WTC11 (cell line): Measurements from ENCODE around the gene PDSS1. TPM values are rescaled to one million over a fixed set of nuclear protein-coding genes. Genes with fewer than 3 reads are reported as not detected.

Source experiments
- ATAC-seq: fragments of 200-7000 bp; cut with Tn5 transposase; 2 replicates; pipeline ENCODE4 v1.10.0; 2021; ENCODE audit warnings: mild to moderate bottlenecking, moderate library complexity
- CTCF ChIA-PET: fragments of 300-600 bp; sonication (Branson Sonifier 250); formaldehyde crosslinking; loops from one replicate; lab custom pipeline; 2021; ENCODE audit warnings: antibody characterized with exemption; lab: Charles Lee
- POLR2A ChIA-PET: fragments of 350-600 bp; sonication (Branson Sonifier 250); formaldehyde crosslinking; loops from one replicate; lab custom pipeline; 2021; ENCODE audit warnings: antibody characterized with exemption; lab: Charles Lee
- DNase-seq: peaks from one replicate; pipeline ENCODE4 v3.0.0; 2021; ENCODE audit warnings: low spot score
- H3K27ac Mint-ChIP-seq: 2 replicates; pipeline ENCODE4 v1.8.0; 2021; ENCODE audit warnings: mixed read lengths
- H3K27me3 Mint-ChIP-seq: 2 replicates; pipeline ENCODE4 v1.8.0; 2021; ENCODE audit warnings: low read depth, mild to moderate bottlenecking, moderate library complexity, mixed read lengths
- H3K36me3 Mint-ChIP-seq: 2 replicates; pipeline ENCODE4 v1.8.0; 2021; ENCODE audit warnings: mixed read lengths
- H3K4me1 Mint-ChIP-seq: 2 replicates; pipeline ENCODE4 v1.8.0; 2022; ENCODE audit warnings: mixed read lengths
- H3K4me3 Mint-ChIP-seq: 2 replicates; pipeline ENCODE4 v1.8.0; 2021; ENCODE audit warnings: mild to moderate bottlenecking, moderate library complexity, mixed read lengths
- H3K9me3 Mint-ChIP-seq: 2 replicates; pipeline ENCODE4 v1.8.0; 2021; ENCODE audit warnings: mixed read lengths
- AFF4 ChIP-seq: sonication (generic); formaldehyde crosslinking; IDR thresholded peaks from 2 replicates; pipeline ENCODE4 v1.8.1; 2023; ENCODE audit warnings: mild to moderate bottlenecking, missing genetic modification reagents, borderline replicate concordance
- ARID4B ChIP-seq: sonication (generic); formaldehyde crosslinking; IDR thresholded peaks from 2 replicates; pipeline ENCODE4 v1.8.0; 2023; ENCODE audit warnings: missing genetic modification reagents, mild to moderate bottlenecking, borderline replicate concordance
- CBFB ChIP-seq: sonication (generic); formaldehyde crosslinking; IDR thresholded peaks from 2 replicates; pipeline ENCODE4 v1.8.1; 2022; ENCODE audit warnings: mild to moderate bottlenecking, low read depth, missing genetic modification reagents
- CTCF ChIP-seq: fragments of 200-600 bp; IDR thresholded peaks from 2 replicates; pipeline ENCODE4 v1.8.0; 2022; ENCODE audit warnings: antibody characterized with exemption
- E2F5 ChIP-seq: sonication (generic); formaldehyde crosslinking; IDR thresholded peaks from 2 replicates; pipeline ENCODE4 v1.8.1; 2022; ENCODE audit warnings: mild to moderate bottlenecking, moderate library complexity, missing genetic modification reagents
- NR1H2 ChIP-seq: sonication (generic); formaldehyde crosslinking; IDR thresholded peaks from 2 replicates; pipeline ENCODE4 v1.9.0; 2021; ENCODE audit warnings: mild to moderate bottlenecking, moderate library complexity, missing genetic modification reagents
- OVOL2 ChIP-seq: fragments of 250-450 bp; sonication (Bioruptor Pico); IDR thresholded peaks from 2 replicates; pipeline ENCODE4 v1.9.0; 2021; ENCODE audit warnings: mild to moderate bottlenecking, borderline replicate concordance
- PRDM15 ChIP-seq: sonication (generic); formaldehyde crosslinking; IDR thresholded peaks from 2 replicates; pipeline ENCODE4 v1.8.0; 2022; ENCODE audit warnings: missing genetic modification reagents
- ZNF138 ChIP-seq: sonication (generic); formaldehyde crosslinking; conservative IDR thresholded peaks from 2 replicates; pipeline ENCODE4 v1.8.1; 2022; ENCODE audit warnings: mild to moderate bottlenecking, moderate library complexity, missing genetic modification reagents
- ZNF232 ChIP-seq: sonication (generic); formaldehyde crosslinking; IDR thresholded peaks from 2 replicates; pipeline ENCODE4 v1.8.0; 2022; ENCODE audit warnings: mild to moderate bottlenecking, missing genetic modification reagents
- ZSCAN18 ChIP-seq: fragments of 250-450 bp; sonication (Bioruptor Pico); IDR thresholded peaks from 2 replicates; pipeline ENCODE4 v2.1.2; 2022; ENCODE audit warnings: mild to moderate bottlenecking, moderate library complexity
- total RNA-seq: library from RNA; stranded (reverse); gene quantifications from 3 replicates; pipeline ENCODE4 v1.2.3, GENCODE V29; 2021

The PDSS1 gene
- total RNA-seq, 1 experiment from 2014 or later = 13.6 TPM

GRCh38 chr10:26715137-26715487, 17.6 kb downstream of the PDSS1 start:
- no peak overlapping the region for H3K27ac Mint-ChIP-seq
- H3K4me1 Mint-ChIP-seq = no peaks in the 10 kb centered on the region

More at GRCh38 chr10:26715137-26715487, 17.6 kb downstream of the PDSS1 start:
- Mint-ChIP-seq H3K4me3 (no peak overlapping the region), H3K36me3 (peaks cover 34% of the 10 kb centered on the region), H3K27me3 (no peaks in the 10 kb centered on the region), H3K9me3 (no peaks in the 10 kb centered on the region)
- ChIA-PET CTCF (interaction anchor here (1.4 to 2.0 kb wide), 2 partner anchors 11 to 167 kb away, joined by 5 to 10 read pairs; no protein-coding TSS in a partner anchor), POLR2A (no interaction called here)
- DNase-seq = no peak
- TF ChIP-seq OVOL2 (CRISPR knock-in tag) (no peak), E2F5 (CRISPR knock-in tag) (no peak), ZNF232 (no peak), ARID4B (no peak), NR1H2 (no peak), CBFB (no peak), ZSCAN18 (CRISPR knock-in tag) (no peak), ZNF138 (no peak), PRDM15 (CRISPR knock-in tag) (no peak), AFF4 (CRISPR knock-in tag) (no peak), CTCF (no peak)
- ATAC-seq = no peak
